ENCODE data around the gene ITPKB.
"Not testable (repeated sequence)": the region's sequence is repeated elsewhere in the genome, so short reads cannot be mapped to it uniquely, and the experiment has no call there.

The ITPKB gene

GRCh38 chr1:226754793-226755533, 15.9 kb upstream of the ITPKB start:
- no peak for DNase-seq

- DNase-seq, result no peak
These were observed 15.0 kb upstream of the ITPKB start for GRCh38 chr1:226754097-226754496.

GRCh38 chr1:226751703-226752102, 12.6 kb upstream of the ITPKB start:
- DNase-seq, result no peak

GRCh38 chr1:226751214-226751613, 12.1 kb upstream of the ITPKB start:
- DNase-seq, result no peak

GRCh38 chr1:226749467-226749866, 10.4 kb upstream of the ITPKB start:
- no peak for DNase-seq

- no peak for DNase-seq
These were observed 9.2 kb upstream of the ITPKB start for GRCh38 chr1:226748306-226748705.

GRCh38 chr1:226747519-226748263, 8.6 kb upstream of the ITPKB start:
- DNase-seq, result not testable (repeated sequence)

GRCh38 chr1:226743259-226743658, 4.2 kb upstream of the ITPKB start:
- DNase-seq, result no peak

GRCh38 chr1:226741009-226741408, 1.9 kb upstream of the ITPKB start:
- DNase-seq, result no peak

GRCh38 chr1:226739696-226740065, 599 bp upstream of the ITPKB start:
- no peak for DNase-seq

GRCh38 chr1:226738421-226738994, 574 bp downstream of the ITPKB start:
- peak; percentile 70 for DNase-seq

- DNase-seq, result peak; percentile 23
These were observed 1.2 kb downstream of the ITPKB start for GRCh38 chr1:226737819-226738420.

GRCh38 chr1:226736908-226737818, 1.9 kb downstream of the ITPKB start:
- DNase-seq, result peak; percentile 7

GRCh38 chr1:226736001-226736907, 2.8 kb downstream of the ITPKB start:
- no peak for DNase-seq

- DNase-seq, result no peak
These were observed 3.5 kb downstream of the ITPKB start for GRCh38 chr1:226735576-226735975.

- no peak for DNase-seq
These were observed 4.4 kb downstream of the ITPKB start for GRCh38 chr1:226734611-226735153.

GRCh38 chr1:226733876-226734275, 5.2 kb downstream of the ITPKB start:
- no peak for DNase-seq

- no peak for DNase-seq
These were observed 5.8 kb downstream of the ITPKB start for GRCh38 chr1:226733304-226733703.

GRCh38 chr1:226732856-226733291, 6.2 kb downstream of the ITPKB start:
- no peak for DNase-seq

- no peak for DNase-seq
These were observed 7.7 kb downstream of the ITPKB start for GRCh38 chr1:226731257-226731893.

GRCh38 chr1:226730836-226731235, 8.2 kb downstream of the ITPKB start:
- DNase-seq, result no peak

Measured in NCI-H146 (cell line).